CD4-positive, alpha-beta T cell treated with Interleukin-4 for 4 hours (primary cell): ENCODE measurements around the gene RUNX3.
"Not testable (repeated sequence)": the region's sequence is repeated elsewhere in the genome, so short reads cannot be mapped to it uniquely, and the experiment has no call there.

Source experiments
- DNase-seq: peaks from one replicate; pipeline ENCODE4 v3.0.0-alpha.2; 2020

RUNX3 gene

DNA sequence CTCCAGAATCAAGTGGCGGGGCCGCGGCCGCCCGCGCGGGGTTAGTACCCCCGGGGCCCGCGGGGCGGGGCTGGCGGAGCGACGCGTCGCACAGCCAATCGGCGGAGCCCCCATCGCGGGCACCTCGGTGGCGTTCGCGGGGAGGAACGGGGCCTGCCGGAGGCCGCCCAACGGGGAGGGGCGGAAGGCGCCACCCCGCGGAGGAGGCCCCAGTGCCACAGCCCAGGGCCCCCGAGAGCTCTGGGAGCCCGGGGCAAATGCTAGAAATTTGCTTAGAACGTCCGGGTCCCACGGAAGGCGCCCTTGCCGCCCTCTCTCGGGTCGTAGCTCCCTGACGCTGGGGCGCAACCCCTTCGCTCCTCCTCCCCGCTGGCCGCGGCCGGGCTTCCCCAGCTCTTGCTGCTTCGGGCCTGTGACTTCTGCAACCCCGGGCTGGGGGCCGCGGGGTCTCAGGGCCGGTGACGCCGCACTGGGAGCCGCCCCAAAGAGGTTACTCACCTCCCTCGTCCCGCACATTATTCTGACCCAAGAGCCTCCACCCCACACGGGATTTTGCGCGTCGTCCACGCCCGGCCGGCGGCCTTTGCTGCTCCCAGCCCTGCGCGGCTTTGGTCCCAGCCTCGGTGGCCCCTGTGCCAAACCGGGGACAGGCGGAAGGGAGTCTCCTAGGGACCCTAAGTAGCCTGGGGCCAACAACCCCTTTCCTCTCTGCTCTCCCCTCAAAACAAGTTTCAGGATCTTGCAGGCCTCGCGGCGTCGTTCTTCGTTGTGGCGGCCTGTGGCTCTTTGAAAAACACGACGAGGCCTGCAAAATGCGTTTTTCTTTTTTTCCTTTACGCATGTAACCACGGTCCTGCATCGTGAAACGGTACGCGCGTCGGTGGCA lies at the start of gene RUNX3:
Gene RUNX3 (minus strand): TSS at position 17 of the 886 bp plus-strand sequence. CDS start 408 bp downstream, outside the sequence.
- DNase-seq: peak; percentile 93

DNA sequence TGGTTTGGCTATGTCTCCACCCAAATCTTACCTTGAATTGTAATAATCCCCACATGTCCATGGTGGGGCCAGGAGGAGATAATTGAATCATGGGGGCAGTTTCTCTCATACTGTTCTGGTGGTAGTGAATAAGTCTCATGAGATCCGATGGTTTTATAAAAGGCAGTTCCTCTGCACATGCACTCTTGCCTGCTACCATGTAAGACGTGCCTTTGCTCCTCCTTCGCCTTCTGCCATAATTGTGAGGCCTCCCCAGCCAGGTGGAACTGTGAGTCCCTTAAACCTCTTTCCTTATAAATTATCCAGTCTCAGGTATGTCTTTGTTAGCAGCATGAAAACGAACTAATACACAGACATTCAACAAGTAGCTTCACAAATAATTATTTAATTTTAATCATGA lies 49.2 kb upstream of the RUNX3 start:
- DNase-seq: not testable (repeated sequence)

GRCh38 chr1:24978383-24979032 lies 48.4 kb upstream of the RUNX3 start:
- DNase-seq: no peak

GRCh38 chr1:24975391-24975790 lies 45.3 kb upstream of the RUNX3 start:
- no peak for DNase-seq

DNA sequence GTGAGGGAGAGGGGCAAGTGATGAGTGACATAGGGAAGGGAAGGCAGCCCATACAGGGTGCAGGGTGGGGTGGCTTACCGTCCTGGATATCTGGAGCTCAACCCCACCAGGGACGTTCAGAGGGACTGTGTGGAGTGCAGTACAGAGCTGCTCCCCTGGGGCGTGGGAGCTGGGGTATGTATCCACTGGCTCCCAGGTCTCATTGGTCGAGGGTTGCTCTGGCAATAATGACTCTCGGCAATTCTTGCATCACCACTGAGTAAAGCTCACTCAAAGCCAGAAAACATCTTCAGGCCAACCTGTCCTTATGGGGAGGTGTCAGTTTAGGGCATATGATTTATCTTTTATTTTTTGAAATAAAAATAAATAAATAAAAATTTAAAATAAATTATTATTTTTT lies 43.2 kb upstream of the RUNX3 start:
- no peak for DNase-seq

- DNase-seq: no peak
These were observed 42.8 kb upstream of the RUNX3 start for GRCh38 chr1:24972915-24973242.

DNA sequence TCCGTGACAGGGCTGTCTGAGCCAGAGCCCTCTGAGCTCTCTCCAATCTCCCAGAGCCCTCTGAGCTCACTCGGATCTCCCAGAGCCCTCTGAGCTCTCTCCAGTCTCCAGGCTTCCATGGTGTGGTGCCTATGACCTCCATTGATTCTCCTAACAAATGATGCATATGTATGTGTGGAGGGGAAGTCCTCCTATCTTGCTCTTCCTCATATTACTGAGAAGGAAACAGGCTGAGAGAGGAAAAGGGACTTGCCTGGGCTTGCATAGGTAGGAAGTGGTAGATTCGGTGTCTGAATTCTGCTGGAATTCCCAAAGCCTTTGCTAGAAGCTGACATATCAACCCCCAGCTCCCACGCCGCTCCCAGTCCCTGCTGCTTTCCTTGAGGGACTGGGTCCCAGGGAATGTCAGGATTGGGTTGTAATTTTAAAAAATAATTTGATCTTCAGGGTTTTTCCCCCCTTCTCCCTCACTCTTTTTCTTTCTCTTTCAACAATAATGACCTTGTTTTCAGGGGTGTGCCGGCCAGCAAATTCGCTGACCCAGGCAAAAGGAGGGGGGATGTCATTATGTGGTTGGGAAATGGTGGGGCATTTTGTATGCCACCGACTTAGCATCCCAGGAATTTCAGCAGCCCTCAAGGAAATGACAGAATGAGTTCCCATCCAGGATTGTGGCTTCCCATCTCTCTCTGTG lies 42.3 kb upstream of the RUNX3 start:
- no peak for DNase-seq

- DNase-seq: no peak
These were observed 41.1 kb upstream of the RUNX3 start for GRCh38 chr1:24970926-24971875.

- DNase-seq: no peak
These were observed 40.3 kb upstream of the RUNX3 start for GRCh38 chr1:24970399-24970753.

DNA sequence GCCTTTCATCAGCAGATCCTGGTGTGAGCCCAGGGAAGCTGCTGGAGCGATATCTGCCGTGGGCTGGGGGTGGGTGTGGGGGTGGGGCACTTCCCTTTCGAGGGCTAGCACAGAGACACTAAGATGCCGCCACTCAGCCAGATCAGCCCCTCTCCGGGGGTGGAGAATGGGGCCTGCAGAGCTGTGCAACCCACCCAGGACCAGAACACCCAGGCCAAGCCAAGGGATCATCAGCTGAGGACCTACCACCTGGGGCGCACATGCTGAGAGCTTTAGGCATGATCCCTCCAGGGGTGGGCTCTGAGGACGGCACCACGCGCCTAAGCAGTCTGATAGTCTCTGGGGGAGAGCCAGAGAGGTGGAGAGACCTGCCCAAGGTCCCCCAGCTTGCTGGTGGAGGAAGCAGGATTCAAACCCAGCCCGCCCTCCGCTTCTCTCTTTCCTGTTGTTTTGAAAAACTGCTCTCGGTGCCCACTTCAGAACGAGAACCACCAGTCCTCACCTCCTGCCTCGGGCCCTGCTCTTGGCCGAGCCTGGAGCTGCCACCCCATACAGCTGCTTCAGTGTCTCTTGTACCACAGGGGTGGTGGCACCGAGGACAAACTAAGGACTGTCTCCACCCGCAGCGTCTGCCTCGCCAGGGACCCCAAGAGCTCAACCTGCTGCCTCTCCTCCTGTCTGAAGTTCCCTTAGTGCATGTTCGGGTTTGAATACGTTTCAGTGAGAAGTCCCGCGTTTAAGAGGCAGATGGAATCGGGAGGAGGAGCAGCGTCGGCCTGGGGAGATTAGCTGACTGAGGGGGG lies 39.7 kb upstream of the RUNX3 start:
- no peak for DNase-seq

DNA sequence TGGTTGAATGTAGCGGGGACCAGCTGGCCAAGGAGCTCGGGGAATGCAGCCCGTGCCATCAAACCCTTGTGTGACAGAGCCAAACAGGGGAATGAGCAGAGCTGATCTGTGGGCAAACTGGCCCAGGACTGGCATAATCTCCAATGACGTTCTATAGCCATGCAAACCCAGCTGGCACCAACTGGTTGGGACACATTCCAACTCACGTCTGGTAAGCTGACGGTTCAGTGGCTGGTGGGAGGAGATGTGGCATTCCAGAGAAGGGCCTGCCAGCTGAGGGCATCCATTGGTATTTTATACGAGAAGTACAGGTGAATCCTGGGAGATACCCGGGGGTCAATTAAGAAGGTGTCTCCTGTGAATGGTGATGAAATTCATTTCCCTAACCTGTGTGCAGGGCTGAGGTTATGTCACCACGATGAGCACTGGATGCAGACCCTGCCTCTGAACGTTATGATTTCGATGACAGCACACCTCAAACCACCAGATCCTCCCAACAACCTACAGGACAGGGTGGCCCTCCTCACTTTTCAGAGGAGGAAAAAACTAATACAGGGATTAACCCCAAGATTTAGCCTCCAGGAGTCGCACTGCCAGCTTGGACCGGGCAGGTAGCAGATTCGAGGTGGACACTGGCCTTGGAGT lies 39.0 kb upstream of the RUNX3 start:
- no peak for DNase-seq

DNA sequence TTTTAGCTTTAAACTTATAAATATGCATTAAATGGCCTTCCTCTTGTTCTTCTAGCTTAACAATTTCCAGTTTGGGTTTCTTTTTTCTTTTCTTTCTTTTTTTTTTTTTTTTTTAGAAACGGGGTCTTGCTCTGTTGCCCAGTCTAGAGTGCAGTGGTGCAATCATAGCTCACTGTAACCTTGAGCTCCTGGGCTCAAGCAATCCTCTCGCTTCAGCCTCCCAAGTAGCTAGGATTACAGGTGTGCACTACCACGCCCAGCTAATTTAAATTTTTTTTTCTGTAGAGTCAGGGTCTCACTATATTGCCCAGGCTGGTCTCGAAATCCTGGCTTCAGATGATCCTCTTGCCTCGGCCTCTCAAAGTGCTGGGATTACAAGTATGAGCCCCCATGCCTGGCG lies 37.9 kb upstream of the RUNX3 start:
- DNase-seq: no peak

- DNase-seq: no peak
These were observed 37.5 kb upstream of the RUNX3 start for GRCh38 chr1:24967555-24967954.

DNA sequence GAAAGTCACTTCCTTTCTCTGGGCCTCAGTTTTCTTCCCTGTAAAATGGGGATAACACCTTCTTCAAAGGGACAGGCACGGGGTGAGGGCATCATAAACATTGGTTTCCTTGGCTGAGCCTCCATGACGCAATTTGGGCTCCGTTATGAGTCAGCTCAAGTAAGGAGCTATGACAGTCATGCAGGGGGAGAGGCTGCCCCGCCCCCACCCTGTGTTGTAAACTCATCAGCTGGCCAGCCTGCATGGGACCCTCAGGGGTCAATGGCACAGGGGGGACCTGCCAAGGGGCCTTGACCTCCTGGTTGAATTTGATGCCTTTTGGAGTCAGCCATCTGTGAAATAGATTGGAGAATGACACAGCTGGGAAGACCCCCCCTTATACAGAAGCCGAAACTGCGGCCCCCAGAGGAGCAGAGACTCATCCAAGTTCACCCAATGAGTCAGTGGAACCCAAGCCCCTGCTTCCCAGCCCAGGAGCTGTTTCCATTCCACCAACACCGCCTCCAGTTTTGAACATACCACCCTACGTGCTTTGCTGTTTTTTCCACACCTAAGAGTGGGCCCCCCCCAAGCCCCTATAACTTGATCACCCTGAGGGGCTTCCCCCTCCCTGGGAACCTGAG lies 36.8 kb upstream of the RUNX3 start:
- DNase-seq: peak; percentile 71

GRCh38 chr1:24966121-24966723 lies 36.1 kb upstream of the RUNX3 start:
- DNase-seq: no peak

- DNase-seq: no peak
These were observed 35.5 kb upstream of the RUNX3 start for GRCh38 chr1:24965571-24965930.

DNA sequence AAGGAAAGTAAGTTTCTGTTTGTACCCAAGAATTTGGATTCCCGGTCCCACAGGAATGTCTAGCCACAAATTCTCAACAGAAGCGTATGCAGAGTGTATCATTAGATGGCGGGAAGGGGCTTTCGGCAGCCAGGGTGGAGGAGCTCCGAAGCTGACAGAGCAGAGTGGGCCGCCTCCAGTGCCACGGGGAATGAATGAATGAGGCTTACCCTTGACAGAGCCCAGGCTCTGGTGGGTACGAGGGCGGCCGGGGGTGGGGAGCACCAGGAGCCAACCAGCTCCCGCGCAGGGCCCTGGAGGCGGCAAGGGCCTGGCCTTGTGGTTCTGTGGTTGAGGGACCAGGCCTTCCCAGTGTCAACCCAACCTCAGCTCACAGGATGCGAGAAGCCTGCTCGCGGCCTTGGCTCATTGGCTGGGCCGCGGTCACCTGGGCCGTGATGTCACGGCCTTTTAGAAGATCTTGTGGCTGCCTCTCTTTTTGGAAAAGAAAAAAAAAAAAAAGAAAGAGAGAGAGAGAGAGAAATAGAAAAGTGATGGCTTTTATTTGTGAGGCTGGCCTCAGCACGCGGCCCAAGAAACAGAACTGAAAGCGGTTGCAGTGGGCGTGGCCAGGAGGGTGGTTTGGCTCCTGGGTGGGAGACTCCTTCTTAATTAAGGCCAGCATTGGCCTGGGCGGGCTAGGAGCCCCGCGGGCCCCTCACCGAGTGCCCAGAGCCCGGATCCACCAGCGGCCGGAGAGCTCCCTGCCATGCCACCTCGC lies 34.9 kb upstream of the RUNX3 start:
- DNase-seq: peak; percentile 89

DNA sequence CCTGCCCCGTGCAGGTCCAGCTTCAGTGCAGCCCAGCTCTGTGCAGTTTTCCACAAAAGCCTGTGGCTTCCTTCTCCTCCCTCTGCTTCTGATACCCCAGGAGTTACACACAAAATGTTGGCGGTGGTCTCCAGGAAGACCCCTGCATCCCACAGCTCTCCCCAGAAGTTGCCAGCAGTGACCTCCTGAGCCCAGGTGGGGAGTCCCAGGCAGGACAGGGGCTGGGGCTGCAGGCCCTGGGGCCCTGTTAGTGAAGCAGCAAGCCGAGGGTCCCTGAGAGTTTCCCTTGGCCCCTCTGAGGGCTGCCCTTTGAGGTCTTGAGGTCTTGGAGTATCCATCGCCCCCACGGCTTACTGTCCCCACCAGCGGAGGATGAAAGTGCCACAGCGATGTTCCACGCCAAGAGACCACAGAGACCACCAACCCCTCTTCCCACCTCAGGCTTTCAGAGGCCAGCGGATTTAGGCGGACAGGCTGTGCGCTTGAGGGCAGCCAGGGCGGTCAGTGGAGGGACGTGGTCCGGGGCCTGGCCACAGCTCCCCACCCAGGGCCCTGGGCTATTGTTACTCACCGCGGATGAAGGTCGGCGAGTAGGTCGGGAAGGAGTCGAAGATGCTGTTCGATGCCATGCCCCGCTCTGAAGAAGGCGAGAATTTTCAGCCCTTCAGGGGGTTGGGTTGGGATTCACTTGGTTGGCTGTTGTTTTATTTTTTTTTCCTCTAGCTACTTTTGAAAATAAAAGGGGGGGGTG lies 34.0 kb upstream of the RUNX3 start:
- DNase-seq: no peak
